Endothelial cell of umbilical vein (primary cell): ENCODE measurements around the gene MAPK6. TPM values are rescaled to one million over a fixed set of nuclear protein-coding genes. Genes with fewer than 3 reads are reported as not detected.

Experiments
- BruUV-seq: library from RNA; stranded (reverse); fragments of 400-500 nt; replicated peaks from 2 replicates; lab custom pipeline; 2021; lab: Mats Ljungman, UMichigan
- CTCF ChIA-PET: fragments of 300-600, 350-600 bp; sonication (Branson Sonifier 250); formaldehyde crosslinking; loops from one replicate; lab custom pipeline; 2021; ENCODE audit warnings: antibody characterized with exemption, inconsistent platforms; lab: Charles Lee
- POLR2A ChIA-PET: fragments of 300-600, 350-600 bp; sonication (Branson Sonifier 250); formaldehyde crosslinking; loops from one replicate; lab custom pipeline; 2021; ENCODE audit warnings: antibody characterized with exemption, inconsistent platforms; lab: Charles Lee
- DNase-seq: peaks from one replicate; pipeline ENCODE4 v3.0.0-alpha.2; 2011; ENCODE audit warnings: low read depth, low spot score
- FAIRE-seq: peaks from 2 replicates; lab custom pipeline; 2011; peaks lifted over from hg19 to GRCh38; lab: Jason Lieb, UNC
- H2AFZ ChIP-seq: 2 replicates; pipeline ENCODE4 v1.6.0; 2012; ENCODE audit warnings: low read depth, low read length, control low read depth, inconsistent platforms
- H3K27ac ChIP-seq: 2 replicates; pipeline ENCODE4 v1.5.1; 2011; ENCODE audit warnings: low read depth, mild to moderate bottlenecking, control low read depth, low read length, moderate library complexity; ENCODE audit not compliant: insufficient read depth
- H3K27me3 ChIP-seq, 2 experiments: 2 replicates each; pipeline versions ENCODE4 v1.6.0 to v1.6.1; 2011; ENCODE audit warnings: low read length in 2 of 2, mixed read lengths in 1 of 2; ENCODE audit not compliant: control insufficient read depth in 2 of 2, insufficient read depth in 2 of 2
- H3K36me3 ChIP-seq, 2 experiments: 2 replicates in 1 of 2; 3 replicates in 1 of 2; pipeline ENCODE4 v1.5.1; 2011; ENCODE audit warnings: low read length in 2 of 2, mild to moderate bottlenecking in 1 of 2, moderate library complexity in 1 of 2; ENCODE audit not compliant: control insufficient read depth in 2 of 2, insufficient read depth in 2 of 2; ENCODE audit errors: extremely low read depth in 1 of 2
- H3K4me1 ChIP-seq: 3 replicates; pipeline ENCODE4 v1.5.1; 2011; ENCODE audit warnings: mild to moderate bottlenecking, low read length; ENCODE audit not compliant: control insufficient read depth, insufficient read depth; ENCODE audit errors: extremely low read depth
- H3K4me2 ChIP-seq: 2 replicates; pipeline ENCODE4 v1.6.1; 2011; ENCODE audit warnings: low read length, control low read depth, mixed read lengths; ENCODE audit not compliant: insufficient read depth
- H3K4me3 ChIP-seq, 3 experiments: fragments of 200-600 bp in 1 of 3; sonication (generic), shearing (Covaris generic) in 1 of 3; replicated peaks in 1 of 3; 2 replicates each; pipeline ENCODE4 v1.5.1; 2011 to 2016; ENCODE audit warnings: control low read depth in 3 of 3, low read length in 3 of 3, mild to moderate bottlenecking in 2 of 3, inconsistent platforms in 1 of 3, low read depth in 1 of 3, moderate library complexity in 1 of 3; ENCODE audit not compliant: insufficient read depth in 1 of 3
- H3K79me2 ChIP-seq: 2 replicates; pipeline ENCODE4 v1.6.0; 2012; ENCODE audit warnings: low read length, inconsistent platforms; ENCODE audit not compliant: control insufficient read depth, insufficient read depth
- H3K9ac ChIP-seq: replicated peaks from 2 replicates; pipeline ENCODE3; 2011; ENCODE audit warnings: low read length, control low read depth; ENCODE audit not compliant: insufficient read depth; ENCODE audit errors: extremely low read depth
- H3K9me1 ChIP-seq: replicated peaks from 3 replicates; pipeline ENCODE4 v1.6.0; 2011; ENCODE audit warnings: mild to moderate bottlenecking, low read length; ENCODE audit not compliant: control insufficient read depth, insufficient read depth; ENCODE audit errors: extremely low read depth
- H3K9me3 ChIP-seq: replicated peaks from 2 replicates; pipeline ENCODE4 v1.5.1; 2012; ENCODE audit warnings: low read length, inconsistent platforms; ENCODE audit not compliant: control insufficient read depth, insufficient read depth
- H4K20me1 ChIP-seq: replicated peaks from 2 replicates; pipeline ENCODE3; 2011; ENCODE audit warnings: mild to moderate bottlenecking, low read length; ENCODE audit not compliant: control insufficient read depth, insufficient read depth; ENCODE audit errors: extremely low read depth
- FOS ChIP-seq: IDR thresholded peaks from 2 replicates; pipeline ENCODE4 v1.6.1; 2011; ENCODE audit warnings: mild to moderate bottlenecking, low read length, moderate library complexity, borderline replicate concordance; ENCODE audit not compliant: insufficient read depth
- MAX ChIP-seq: IDR thresholded peaks from 2 replicates; pipeline ENCODE4 v1.6.1; 2011; ENCODE audit not compliant: insufficient read depth, insufficient read length
- POLR2A ChIP-seq: IDR thresholded peaks from 2 replicates; pipeline ENCODE4 v1.6.1; 2012; ENCODE audit warnings: low read depth, mild to moderate bottlenecking, control low read depth, low read length
- dilution Hi-C: fragments of 300-500 bp; cut with MboI; formaldehyde crosslinking; loops from one replicate; pipeline ENCODE4 v1.15.0; 2019; ENCODE audit warnings: low sequenced_read_pairs; ENCODE audit not compliant: extremely low pct_ligation_motif_present
- intact Hi-C: fragments of 100-400 bp; cut with micrococcal nuclease; formaldehyde crosslinking; loops from one replicate; pipeline ENCODE4 v1.10.0; 2022
- polyA plus RNA-seq, 4 experiments: library from polyadenylated mRNA; depleted of rRNA in 3 of 4; stranded (reverse) in 3 of 4; unstranded in 1 of 4; fragments of >200 nt; gene quantifications; 2 replicates each; pipeline versions ENCODE4 v1.2.1 to v1.2.3, GENCODE V29; 2011 to 2012; ENCODE audit warnings: missing spikeins in 1 of 4
- total RNA-seq: library from RNA; stranded (reverse); gene quantifications from 2 replicates; pipeline ENCODE4 v1.2.3, GENCODE V29; 2021
- TF ChIP-seq, protein P1 (sequence below), 2 donors: IDR thresholded peaks; 1 replicate in 1 of 2; 2 replicates in 1 of 2; pipeline ENCODE4 v1.5.1; 2011; ENCODE audit warnings: low read length in 2 of 2, mild to moderate bottlenecking in 2 of 2, moderate library complexity in 2 of 2, control low read depth in 1 of 2, inconsistent platforms in 1 of 2, low read depth in 1 of 2; ENCODE audit not compliant: insufficient read depth in 1 of 2; ENCODE audit errors: extremely low read depth in 1 of 2

Gene MAPK6
- total and polyA plus RNA-seq, 2 donors (not counting 3 experiments of a cell fraction or from before 2014, with no cell fraction given): 10.9 to 37.4 TPM

DNA sequence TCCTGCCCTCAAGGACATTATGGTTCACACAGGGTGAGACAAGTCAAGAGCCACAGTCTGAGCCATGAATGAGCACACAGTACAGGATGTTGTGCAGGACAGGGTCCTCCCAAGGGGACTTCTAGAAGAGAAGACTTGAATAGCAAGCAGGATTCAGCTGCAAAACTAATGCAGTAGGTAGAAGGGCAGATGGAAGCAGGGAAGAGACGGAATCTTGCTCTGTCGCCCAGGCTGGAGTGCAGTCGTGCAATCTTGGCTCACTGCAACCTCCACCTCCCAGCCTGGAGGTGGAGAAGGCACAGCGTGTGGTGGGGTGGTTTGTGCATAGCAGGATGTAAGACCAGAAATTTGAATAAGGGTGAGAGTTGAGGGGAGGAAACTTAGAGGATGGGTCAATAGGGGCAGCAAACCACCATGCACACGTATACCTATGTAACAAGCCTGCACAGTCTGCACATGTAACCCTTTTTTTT is 85.5 kb downstream of the MAPK6 start:
- FAIRE-seq: no peak
- POLR2A ChIA-PET: no interaction called here
- dilution Hi-C loops: no loop called here

DNA sequence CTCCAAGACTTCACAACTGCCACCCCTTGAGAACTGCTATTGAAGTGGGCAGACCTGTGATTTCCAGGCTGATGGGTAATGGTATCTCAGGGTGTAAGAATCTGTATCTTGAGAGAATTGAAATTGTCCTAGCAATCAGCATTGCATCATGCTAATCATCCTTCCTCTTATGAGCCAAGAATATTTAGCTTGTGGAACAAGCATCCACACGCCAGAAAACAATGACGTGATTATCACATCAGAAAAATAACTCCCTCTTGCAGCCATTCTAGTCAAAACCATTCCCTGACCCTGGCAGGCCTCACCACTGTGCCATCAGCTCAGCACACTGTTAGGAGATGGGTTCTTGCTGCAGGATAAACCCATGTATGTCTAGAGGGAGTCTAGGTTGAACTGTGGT is 86.8 kb downstream of the MAPK6 start:
- intact Hi-C loops (no loop called here), dilution Hi-C loops (no loop called here)
- Histone ChIP-seq H3K9ac (no peak overlapping the region), H3K27ac (no peak overlapping the region), H3K27me3 (no peaks in the 10 kb centered on the region), H3K79me2 (no peaks in the 10 kb centered on the region), H4K20me1 (no peaks in the 10 kb centered on the region), H2AFZ (no peak overlapping the region), H3K4me2 (no peak overlapping the region), H3K9me1 (no peaks in the 10 kb centered on the region), H3K4me1 (peaks cover 19% of the 10 kb centered on the region), H3K4me3 (no peak overlapping the region), H3K36me3 (no peaks in the 10 kb centered on the region), H3K9me3 (no peaks in the 10 kb centered on the region)
- TF ChIP-seq POLR2A (no peak), MAX (no peak), FOS (no peak)
- DNase-seq: no peak
- BruUV-seq: no TSS peak
- CTCF ChIA-PET: interaction anchor here (0.9 to 2.5 kb wide), 2 partner anchors 27 to 28 kb away, joined by 3 to 5 read pairs; no protein-coding TSS in a partner anchor
- FAIRE-seq: no peak
- POLR2A ChIA-PET: no interaction called here

More for the DNA sequence above, 85.5 kb downstream of the MAPK6 start:
- Histone ChIP-seq H3K4me1 (peaks cover 19% of the 10 kb centered on the region), H3K9ac (no peak overlapping the region), H3K79me2 (no peaks in the 10 kb centered on the region), H3K4me3 (no peak overlapping the region), H3K27me3 (no peaks in the 10 kb centered on the region), H4K20me1 (no peaks in the 10 kb centered on the region), H3K36me3 (no peaks in the 10 kb centered on the region), H3K9me1 (no peaks in the 10 kb centered on the region), H3K27ac (no peak overlapping the region), H3K9me3 (no peaks in the 10 kb centered on the region), H2AFZ (no peak overlapping the region), H3K4me2 (no peak overlapping the region)
- TF ChIP-seq, protein P1, sequence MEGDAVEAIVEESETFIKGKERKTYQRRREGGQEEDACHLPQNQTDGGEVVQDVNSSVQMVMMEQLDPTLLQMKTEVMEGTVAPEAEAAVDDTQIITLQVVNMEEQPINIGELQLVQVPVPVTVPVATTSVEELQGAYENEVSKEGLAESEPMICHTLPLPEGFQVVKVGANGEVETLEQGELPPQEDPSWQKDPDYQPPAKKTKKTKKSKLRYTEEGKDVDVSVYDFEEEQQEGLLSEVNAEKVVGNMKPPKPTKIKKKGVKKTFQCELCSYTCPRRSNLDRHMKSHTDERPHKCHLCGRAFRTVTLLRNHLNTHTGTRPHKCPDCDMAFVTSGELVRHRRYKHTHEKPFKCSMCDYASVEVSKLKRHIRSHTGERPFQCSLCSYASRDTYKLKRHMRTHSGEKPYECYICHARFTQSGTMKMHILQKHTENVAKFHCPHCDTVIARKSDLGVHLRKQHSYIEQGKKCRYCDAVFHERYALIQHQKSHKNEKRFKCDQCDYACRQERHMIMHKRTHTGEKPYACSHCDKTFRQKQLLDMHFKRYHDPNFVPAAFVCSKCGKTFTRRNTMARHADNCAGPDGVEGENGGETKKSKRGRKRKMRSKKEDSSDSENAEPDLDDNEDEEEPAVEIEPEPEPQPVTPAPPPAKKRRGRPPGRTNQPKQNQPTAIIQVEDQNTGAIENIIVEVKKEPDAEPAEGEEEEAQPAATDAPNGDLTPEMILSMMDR (IDR thresholded peaks at IDR 0.05; ENCODE audit: extremely low read depth in 1 of 2, insufficient read depth in 1 of 2, low read depth in 1 of 2, low read length in 2 of 2): no peak
- no peak for TF ChIP-seq POLR2A
- DNase-seq: no peak
- intact Hi-C loops: no loop called here
- CTCF ChIA-PET: interaction anchor here (1.4 to 2.0 kb wide), 4 partner anchors 8 to 35 kb away, joined by 3 to 13 read pairs (median 10); partner anchors contain the start of gene BCL2L10
- no TSS peak for BruUV-seq
